ENCODE data around the gene RNF175.
A peak's percentile ranks its signal among the peaks of the same experiment; 100 is the strongest.

Gene RNF175

DNA sequence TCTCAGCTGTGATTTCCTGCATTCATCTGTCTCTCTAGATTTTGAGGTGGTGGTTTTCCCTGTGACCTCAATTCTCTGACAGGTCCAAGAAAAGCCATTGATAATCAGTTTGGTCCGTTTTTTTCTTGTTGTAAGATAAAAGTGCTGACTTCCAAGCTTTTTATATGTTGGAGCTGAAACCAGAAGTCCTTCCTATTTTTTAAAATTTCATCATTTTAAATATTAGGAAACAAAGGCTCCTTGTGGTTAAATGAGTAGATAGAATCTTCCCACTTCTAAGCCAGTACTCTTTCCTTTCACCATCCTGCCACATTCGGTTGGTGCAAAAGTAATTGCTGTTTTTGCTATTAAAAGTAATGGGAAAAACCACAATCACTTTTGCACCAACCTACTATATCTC, 18.3 kb downstream of the RNF175 start:
- DNase-seq = no peak

DNA sequence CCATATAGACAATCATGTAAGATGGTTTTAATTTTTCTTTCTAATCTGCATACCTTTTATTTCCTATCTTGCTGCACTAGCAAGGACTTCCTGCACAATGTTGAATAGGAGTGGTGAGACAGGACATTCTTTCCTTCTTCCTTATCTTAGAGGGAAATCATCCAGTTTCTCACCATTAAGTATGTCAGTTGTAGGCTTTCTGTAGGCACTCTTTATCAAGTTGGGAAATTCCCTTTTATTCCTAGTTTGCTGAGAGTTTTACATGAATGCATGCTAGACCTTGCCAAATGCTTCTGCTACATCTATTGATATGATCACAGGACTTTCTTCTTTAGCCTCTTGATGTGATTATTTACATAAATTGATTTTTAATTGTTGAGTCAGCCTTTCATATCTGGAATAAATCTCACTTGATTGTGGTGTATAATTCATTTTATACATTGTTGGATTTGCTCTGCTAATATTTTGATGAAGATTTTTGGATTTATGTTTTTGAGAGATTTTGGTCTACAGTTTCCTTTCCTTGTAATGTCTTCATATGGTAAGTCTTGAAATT, 23.8 kb downstream of the RNF175 start:
- DNase-seq = no peak

GRCh38 chr4:153733751-153734448, 25.9 kb downstream of the RNF175 start:
- DNase-seq = peak; percentile 46 to 79

GRCh38 chr4:153731239-153731638, 28.6 kb downstream of the RNF175 start:
- no peak for DNase-seq

- no peak for DNase-seq
These were observed 29.9 kb downstream of the RNF175 start for GRCh38 chr4:153729895-153730294.

- DNase-seq = no peak
These were observed 31.2 kb downstream of the RNF175 start for GRCh38 chr4:153728660-153729059.

- no peak for DNase-seq
These were observed 31.7 kb downstream of the RNF175 start for GRCh38 chr4:153728151-153728550.

- DNase-seq = no peak
These were observed 34.0 kb downstream of the RNF175 start for GRCh38 chr4:153725831-153726154.

DNA sequence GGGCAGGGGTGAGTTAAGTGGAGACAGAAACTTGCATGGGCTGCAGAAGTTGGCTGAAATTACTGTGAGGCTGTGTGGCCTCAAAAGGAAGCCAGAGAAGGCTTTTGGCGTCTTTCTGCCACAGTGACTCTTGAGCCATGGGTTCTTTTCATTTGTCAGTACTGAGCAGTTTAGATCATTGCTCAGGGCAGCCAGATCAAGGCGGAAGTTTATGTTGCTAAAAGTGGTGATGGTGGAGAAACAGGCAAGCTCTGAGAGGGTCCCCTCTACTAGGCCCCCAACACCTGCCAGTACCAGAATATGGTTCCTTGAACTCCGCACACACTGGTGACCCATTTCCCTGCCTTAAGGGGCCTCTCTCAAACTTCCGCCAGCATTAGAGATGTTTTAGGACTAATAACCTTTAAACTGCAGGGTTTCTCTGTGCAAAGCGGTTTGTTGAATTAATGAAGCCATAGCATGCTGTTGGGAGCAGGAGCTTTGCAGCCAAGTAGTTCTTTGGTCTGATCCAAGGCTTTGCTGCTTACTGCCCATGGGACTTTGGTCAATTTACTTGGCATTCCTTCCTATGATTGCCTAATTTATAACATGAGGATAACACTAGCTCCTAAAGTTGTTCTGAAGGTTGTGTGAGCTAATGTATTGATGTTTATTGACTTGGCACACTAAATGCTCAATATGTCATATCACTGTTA, 34.5 kb downstream of the RNF175 start:
- DNase-seq = no peak

DNA sequence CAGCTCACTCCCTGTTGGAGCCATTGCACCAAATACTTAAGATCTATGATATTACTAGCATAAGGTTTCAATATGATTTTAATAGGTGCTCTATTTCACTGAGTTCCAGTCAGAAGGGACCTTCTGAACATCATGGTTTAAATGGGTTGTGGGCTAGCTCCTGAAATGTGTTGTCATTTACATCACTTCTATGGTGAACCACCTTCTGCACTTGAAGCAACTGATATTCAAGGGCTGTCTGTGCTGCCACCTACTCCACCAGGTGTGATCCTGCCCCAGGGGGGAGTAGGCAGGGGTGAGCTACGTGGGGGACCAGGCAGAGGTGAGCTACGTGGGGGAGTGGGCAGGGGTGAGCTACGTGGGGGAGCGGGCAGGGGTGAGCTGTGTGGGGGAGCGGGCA, 35.2 kb downstream of the RNF175 start:
- DNase-seq = no peak

- no peak for DNase-seq
These were observed 37.8 kb downstream of the RNF175 start for GRCh38 chr4:153722036-153722435.

GRCh38 chr4:153713866-153714646, 45.8 kb downstream of the RNF175 start:
- DNase-seq = no peak

DNA sequence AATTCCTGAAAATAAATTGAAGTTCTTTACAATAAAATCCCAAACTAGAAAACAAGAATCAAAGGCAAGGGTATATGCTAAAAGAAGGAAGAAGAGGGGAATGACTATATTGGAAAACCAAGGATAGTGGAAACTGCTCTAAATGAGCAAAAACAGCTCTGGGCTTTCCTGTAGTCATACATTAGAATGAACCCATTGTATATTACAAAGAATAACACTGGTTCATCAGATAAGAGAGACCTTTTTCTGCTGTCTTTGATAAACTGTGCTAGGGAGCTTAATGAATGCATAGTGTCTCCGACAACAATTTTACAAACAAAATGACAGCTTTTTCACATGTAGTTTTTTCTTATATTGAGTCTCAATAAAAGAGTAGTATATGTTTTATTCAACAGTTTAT, 49.1 kb downstream of the RNF175 start:
- no peak for DNase-seq

DNA sequence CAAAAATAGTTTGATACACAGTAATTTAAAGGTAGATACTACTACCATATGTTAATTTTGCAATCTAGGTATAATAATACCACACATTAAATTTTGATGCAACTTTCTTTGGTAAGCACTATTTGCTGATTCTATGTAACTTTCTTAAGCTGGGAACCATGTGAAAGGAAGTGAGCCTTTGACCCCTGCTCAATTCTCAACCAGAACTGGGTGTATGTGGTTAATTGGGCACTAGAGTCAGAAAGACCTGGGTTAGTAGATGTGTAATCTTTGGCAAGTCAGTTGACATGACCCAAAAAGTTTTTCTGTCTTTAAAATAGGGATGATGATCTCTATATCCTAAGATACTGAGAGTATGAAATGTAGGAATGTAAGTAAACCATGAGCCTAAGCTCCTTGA, 53.3 kb downstream of the RNF175 start:
- no peak for DNase-seq

GRCh38 chr4:153705743-153706468, 53.9 kb downstream of the RNF175 start:
- DNase-seq = no peak

GRCh38 chr4:153704522-153704921, 55.3 kb downstream of the RNF175 start:
- DNase-seq = no peak

GRCh38 chr4:153684971-153685371, 74.9 kb downstream of the RNF175 start:
- DNase-seq = no peak

GRCh38 chr4:153684182-153684970, 75.4 kb downstream of the RNF175 start, which contains the start of gene TLR2:
Gene TLR2 (plus strand): TSS chr4:153684280. CDS start chr4:153702908, 18,628 bp downstream.
- peak in 1 of 2 experiments; percentile 3 for DNase-seq

GRCh38 chr4:153683763-153684181, 76.1 kb downstream of the RNF175 start:
- no peak for DNase-seq

- no peak for DNase-seq
These were observed 80.3 kb downstream of the RNF175 start for GRCh38 chr4:153679486-153679885.

- no peak for DNase-seq
These were observed 82.8 kb downstream of the RNF175 start for GRCh38 chr4:153676984-153677383.

DNA sequence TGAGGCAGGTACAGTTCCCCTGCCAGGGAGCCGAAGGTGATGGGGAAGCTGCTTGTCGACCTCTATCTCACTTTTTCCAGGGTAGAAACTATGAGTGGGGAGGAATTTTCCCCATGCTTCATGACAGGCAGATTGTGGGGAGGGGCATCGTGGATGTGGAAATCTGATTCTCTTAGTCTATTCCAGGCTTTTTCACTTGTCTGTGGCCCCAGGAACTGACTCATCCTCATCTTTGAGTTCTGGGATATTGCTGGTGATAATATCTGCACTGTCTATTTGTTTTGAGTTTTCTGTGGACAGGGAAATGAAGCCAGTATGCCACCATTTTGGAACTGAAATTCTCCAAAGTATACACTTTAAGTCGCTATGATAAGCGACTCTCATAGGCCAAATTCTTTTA, 83.3 kb downstream of the RNF175 start:
- no peak for DNase-seq
